ENCODE data around the gene POLR2B.
"Not testable (repeated sequence)": the region's sequence is repeated elsewhere in the genome, so short reads cannot be mapped to it uniquely, and the experiment has no call there.

POLR2B gene

DNA sequence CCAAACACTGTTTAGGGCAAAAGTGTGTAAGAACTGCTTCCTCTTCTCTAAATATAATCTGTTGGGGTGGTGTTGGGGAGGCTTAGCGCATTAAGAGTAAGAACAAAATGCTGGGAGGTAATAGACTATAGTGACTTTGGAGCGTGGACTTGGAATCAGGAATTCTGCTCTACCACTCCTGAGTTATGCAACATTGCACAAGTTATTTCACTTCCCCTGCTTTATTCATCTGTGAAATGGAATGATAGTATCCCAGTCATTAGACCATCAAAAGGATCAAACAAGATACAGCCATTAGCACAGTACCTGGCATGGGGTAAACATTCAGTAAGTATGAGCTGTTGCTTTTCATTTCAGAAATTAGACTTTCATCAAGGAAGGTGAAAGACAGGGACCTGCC lies 72.8 kb downstream of the POLR2B start:
- Mint-ChIP-seq H3K4me3 (no peak overlapping the region), H3K27ac (no peak overlapping the region), H3K9me3 (no peaks in the 10 kb centered on the region), H3K36me3 (ENCODE audit: low read depth) (no peaks in the 10 kb centered on the region), H3K27me3 (ENCODE audit: low read depth) (peaks cover 14% of the 10 kb centered on the region), H3K4me1 (ENCODE audit: low read depth) (no peaks in the 10 kb centered on the region)

DNA sequence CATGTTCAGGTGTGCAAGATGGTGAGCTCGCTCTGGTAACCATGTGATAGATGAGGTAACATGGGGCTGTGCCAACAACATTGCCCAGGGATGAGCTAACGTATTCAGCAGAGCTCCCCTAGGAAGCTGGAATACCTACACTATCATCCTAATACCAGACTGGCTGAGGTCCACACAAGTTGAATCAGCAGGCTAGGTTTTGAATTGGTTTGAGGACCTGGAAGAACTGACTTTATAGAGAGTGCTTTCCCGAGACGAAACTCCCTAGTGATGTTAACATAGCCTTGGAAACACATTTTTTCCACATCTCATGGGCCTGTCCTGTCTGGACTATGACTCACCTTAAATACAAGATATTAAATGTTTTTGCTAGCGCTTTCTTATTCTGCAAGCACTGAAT lies 74.8 kb downstream of the POLR2B start:
- H3K9me3 Mint-ChIP-seq: no peaks in the 10 kb centered on the region
- no peaks in the 10 kb centered on the region for H3K36me3 Mint-ChIP-seq (ENCODE audit: low read depth)
- no peak overlapping the region for H3K27ac Mint-ChIP-seq
- H3K27me3 Mint-ChIP-seq (ENCODE audit: low read depth): peaks cover 20% of the 10 kb centered on the region
- no peaks in the 10 kb centered on the region for H3K4me1 Mint-ChIP-seq (ENCODE audit: low read depth)
- H3K4me3 Mint-ChIP-seq: no peak overlapping the region

DNA sequence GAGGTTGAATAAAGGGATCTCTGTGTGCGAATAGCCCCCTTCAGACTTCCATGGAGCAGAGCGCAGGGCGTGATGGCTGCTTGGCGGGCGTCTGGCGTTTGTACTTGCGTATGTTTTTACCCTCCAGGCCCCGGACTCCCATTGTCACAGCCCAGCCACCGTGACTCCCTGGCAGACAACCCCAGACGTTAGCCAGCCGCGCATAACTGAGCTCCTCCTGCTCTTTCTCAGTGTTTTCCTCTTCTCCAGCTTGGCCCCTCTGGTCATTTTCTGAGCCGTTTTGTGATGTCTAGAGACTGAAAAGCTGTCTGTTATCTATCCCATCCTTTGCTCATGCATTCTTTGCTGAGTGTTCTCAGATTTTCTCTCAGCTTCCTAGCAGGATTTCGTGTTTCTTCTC lies 77.2 kb downstream of the POLR2B start:
- Mint-ChIP-seq H3K27ac (no peak overlapping the region), H3K4me3 (no peak overlapping the region), H3K9me3 (no peaks in the 10 kb centered on the region), H3K36me3 (ENCODE audit: low read depth) (no peaks in the 10 kb centered on the region), H3K4me1 (ENCODE audit: low read depth) (no peaks in the 10 kb centered on the region), H3K27me3 (ENCODE audit: low read depth) (peaks cover 19% of the 10 kb centered on the region)

DNA sequence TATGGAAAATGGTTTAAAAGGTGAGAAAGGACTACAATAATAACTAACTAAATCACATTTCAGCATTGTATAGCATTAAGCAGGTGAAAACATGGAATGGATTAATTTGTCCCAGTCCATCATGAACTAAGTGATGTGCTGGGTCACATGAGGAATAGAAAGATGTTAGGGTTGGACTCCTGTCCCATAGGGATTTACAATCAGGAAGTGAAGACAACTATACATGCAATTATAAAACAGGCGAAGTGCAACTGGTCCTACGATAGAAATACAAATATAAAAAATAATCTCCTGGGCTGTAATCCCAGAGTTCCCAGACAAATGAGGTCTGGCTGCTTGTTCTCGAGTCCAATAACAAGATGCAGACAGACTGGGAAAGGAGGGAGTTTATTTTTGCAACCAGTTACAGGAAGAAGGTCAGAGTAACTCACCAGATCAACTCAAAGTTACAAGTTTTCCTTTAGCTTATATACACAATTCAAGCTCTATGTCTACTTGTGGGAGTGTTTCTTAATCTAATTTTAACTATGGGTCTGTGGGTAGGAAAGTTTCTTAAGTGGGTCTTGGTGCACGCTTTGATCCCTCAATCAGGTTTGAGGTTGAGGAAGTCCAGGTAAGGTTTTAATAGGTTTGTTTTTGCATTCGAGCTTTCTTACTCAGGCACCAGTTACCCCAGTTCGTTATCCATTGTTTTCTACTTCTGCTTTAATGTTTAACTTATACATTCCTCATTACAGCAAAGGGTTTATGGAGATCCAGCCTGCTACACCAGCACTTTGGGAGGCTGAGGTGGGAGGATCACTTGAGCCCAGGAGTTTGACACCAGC lies 81.4 kb downstream of the POLR2B start:
- Mint-ChIP-seq H3K27ac (no peak overlapping the region), H3K4me1 (ENCODE audit: low read depth) (no peaks in the 10 kb centered on the region), H3K36me3 (ENCODE audit: low read depth) (no peaks in the 10 kb centered on the region), H3K4me3 (no peak overlapping the region), H3K27me3 (ENCODE audit: low read depth) (peaks cover 21% of the 10 kb centered on the region), H3K9me3 (no peaks in the 10 kb centered on the region)

DNA sequence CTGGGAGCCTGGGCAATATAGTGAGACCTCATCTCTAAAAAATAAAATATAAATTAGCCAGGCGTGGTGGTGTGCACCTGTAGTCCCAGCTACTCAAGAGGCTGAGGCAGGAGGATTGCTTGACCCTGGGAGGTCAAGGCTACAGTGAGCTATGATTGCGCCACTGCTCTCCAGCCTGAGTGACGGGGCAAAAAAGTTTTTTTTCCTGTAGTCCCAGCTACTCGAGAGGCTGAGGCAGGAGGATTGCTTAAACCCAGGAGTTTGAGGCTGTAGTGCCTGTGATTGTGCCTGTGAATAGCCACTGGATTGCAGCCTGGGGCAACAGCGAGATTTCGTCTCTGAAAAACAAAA lies 82.0 kb downstream of the POLR2B start:
- H3K4me1 Mint-ChIP-seq (ENCODE audit: low read depth); H3K36me3 Mint-ChIP-seq (ENCODE audit: low read depth); H3K27ac Mint-ChIP-seq; H3K9me3 Mint-ChIP-seq; H3K4me3 Mint-ChIP-seq: not testable (repeated sequence)
- peaks cover 21% of the 10 kb centered on the region for H3K27me3 Mint-ChIP-seq (ENCODE audit: low read depth)

DNA sequence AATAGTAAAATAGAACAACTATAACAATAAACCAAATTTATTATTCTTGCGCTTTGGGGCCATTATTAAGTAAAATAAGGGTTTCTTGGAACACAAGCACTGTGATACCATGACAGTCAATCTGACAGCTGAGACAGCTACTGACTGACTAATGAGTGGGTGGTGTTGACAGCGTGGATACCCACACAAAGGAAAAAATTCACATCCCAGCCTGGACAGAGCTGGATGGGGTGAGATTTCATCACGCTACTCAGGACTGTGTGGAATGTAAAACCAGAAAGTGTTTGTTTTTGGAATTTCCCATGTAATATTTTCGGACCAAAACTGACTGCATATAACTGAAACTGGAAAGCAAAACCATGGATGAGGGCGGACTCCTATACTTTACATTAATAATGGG lies 82.7 kb downstream of the POLR2B start:
- Mint-ChIP-seq H3K9me3 (no peaks in the 10 kb centered on the region), H3K36me3 (ENCODE audit: low read depth) (no peaks in the 10 kb centered on the region), H3K4me3 (no peak overlapping the region), H3K27me3 (ENCODE audit: low read depth) (peaks cover 18% of the 10 kb centered on the region), H3K4me1 (ENCODE audit: low read depth) (no peaks in the 10 kb centered on the region), H3K27ac (no peak overlapping the region)

DNA sequence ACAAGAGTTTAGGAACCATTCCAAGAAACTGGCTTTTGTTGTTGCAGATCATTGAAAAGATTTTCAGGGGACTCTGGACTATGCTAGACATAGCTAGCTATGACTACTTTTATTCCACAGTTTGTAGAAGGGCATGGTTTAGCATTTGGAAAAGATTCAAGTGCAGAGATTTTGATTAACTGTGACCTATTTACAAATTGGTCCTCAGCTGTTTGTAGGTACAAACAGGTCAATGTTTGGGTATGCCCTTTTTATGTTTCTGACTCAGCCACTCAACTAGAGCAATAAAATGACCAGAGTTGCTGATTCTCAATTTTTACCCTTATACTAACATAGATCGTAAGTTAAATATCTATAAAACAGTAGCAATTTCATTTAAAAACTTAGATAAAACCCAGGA lies 84.8 kb downstream of the POLR2B start:
- H3K27me3 Mint-ChIP-seq (ENCODE audit: low read depth): peaks cover 11% of the 10 kb centered on the region

DNA sequence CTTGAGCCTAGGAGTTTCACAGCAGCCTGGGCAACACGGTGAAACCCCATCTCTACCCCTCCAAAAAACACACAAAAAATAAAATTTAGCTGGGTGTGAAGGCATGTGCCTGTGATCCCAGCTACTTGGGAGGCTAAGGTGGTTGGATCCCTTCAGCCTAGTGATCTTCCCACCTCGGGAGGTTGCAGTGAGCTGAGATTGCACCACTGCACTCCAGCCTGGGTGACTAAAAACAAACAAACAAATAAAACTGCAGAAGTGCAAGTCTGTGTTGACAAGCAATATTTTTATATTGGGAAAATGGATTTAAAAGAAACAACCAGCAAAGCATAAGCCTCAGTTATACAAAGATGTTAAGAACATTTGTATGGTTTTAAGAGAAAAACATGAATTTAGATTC lies 85.4 kb downstream of the POLR2B start:
- no peaks in the 10 kb centered on the region for H3K36me3 Mint-ChIP-seq (ENCODE audit: low read depth)
- H3K9me3 Mint-ChIP-seq: no peaks in the 10 kb centered on the region
- peaks cover 7% of the 10 kb centered on the region for H3K27me3 Mint-ChIP-seq (ENCODE audit: low read depth)
- no peak overlapping the region for H3K27ac Mint-ChIP-seq
- no peaks in the 10 kb centered on the region for H3K4me1 Mint-ChIP-seq (ENCODE audit: low read depth)
- H3K4me3 Mint-ChIP-seq: no peak overlapping the region

More for the DNA sequence above, 84.8 kb downstream of the POLR2B start:
- Mint-ChIP-seq H3K4me1 (ENCODE audit: low read depth) (no peaks in the 10 kb centered on the region), H3K27ac (no peak overlapping the region), H3K4me3 (no peak overlapping the region), H3K36me3 (ENCODE audit: low read depth) (no peaks in the 10 kb centered on the region), H3K9me3 (no peaks in the 10 kb centered on the region)

DNA sequence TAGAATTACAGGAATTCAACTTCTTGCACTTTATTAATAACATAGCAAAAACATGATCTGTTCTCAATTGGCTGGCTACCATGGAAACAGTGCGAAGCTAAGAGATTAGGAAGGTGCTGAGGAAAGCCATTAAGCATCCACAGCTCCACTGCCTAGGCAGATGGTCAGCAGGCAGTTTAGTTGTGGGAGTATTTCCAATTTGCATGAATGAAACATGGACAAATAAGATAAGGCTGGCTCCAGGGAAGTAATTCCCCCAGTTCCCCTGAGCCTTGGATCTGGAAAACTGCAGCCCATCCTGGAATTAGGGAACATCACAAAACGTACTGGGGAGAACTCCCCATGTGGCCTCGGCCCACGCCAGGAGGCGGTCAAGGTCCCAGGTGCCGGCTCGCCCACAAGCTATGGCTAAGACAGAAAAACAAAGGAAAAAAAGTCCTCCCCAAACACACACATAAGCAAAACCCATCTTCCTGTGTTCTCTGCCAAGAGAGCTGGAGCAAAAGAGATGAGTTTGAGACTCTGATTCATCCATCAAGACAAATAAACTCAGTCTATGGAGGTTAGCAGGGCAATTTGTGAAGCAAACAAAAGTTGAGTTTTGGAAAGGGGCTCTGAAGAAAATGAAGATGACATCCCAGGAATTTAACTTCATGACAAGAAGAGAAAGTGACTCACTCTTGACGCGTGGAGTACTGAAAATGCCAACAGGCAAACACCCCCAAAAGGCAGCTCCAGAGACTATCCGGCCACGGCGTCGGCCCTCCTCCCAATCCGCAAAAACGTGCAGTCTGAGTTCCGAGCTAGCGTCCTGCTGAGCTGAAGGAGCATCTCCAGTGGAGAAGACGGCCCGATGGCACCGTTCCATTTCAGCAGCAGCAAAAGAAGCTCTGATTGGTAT lies 86.4 kb downstream of the POLR2B start:
- Mint-ChIP-seq H3K4me3 (no peak overlapping the region), H3K27ac (no peak overlapping the region), H3K9me3 (no peaks in the 10 kb centered on the region), H3K27me3 (ENCODE audit: low read depth) (peaks cover 7% of the 10 kb centered on the region), H3K36me3 (ENCODE audit: low read depth) (no peaks in the 10 kb centered on the region), H3K4me1 (ENCODE audit: low read depth) (no peaks in the 10 kb centered on the region)

DNA sequence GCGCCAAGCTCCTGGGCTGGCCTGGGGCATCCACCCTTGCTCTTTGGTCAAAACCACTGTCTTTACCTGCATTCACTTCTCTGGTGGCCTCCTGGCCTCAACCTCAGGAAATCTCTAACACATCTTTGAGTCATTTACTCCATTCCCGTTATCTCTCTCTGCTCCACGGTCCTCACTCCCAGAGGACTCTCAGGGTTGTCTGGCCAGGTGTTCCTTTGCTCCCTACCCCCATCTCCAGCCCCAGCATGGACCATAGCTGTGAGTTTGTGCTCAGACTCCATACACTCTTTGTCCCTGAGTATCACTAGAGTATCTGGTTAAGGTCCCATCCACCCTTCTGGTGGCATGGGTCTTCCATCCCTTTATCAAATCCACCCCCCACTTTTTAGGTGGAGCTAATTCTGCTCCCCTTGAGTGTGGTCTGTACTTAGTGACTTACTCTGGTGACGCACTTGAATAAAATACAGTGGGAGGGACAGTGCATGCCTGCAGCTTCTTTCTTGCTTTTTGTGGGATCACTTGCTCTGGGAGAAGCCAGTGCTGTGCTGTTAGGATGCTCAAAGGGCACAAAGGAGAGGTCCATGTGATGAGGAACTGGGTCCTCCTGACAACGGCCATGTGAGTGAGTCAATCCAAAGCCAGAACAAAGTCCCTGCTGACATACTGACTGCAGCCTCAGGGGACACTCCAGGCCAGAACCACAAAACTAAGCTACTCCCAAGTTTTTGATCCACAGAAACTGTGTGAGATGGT lies 87.2 kb downstream of the POLR2B start:
- Mint-ChIP-seq H3K36me3 (ENCODE audit: low read depth) (no peaks in the 10 kb centered on the region), H3K9me3 (no peaks in the 10 kb centered on the region), H3K4me1 (ENCODE audit: low read depth) (no peaks in the 10 kb centered on the region), H3K27ac (no peak overlapping the region), H3K27me3 (ENCODE audit: low read depth) (peaks cover 7% of the 10 kb centered on the region), H3K4me3 (no peak overlapping the region)

DNA sequence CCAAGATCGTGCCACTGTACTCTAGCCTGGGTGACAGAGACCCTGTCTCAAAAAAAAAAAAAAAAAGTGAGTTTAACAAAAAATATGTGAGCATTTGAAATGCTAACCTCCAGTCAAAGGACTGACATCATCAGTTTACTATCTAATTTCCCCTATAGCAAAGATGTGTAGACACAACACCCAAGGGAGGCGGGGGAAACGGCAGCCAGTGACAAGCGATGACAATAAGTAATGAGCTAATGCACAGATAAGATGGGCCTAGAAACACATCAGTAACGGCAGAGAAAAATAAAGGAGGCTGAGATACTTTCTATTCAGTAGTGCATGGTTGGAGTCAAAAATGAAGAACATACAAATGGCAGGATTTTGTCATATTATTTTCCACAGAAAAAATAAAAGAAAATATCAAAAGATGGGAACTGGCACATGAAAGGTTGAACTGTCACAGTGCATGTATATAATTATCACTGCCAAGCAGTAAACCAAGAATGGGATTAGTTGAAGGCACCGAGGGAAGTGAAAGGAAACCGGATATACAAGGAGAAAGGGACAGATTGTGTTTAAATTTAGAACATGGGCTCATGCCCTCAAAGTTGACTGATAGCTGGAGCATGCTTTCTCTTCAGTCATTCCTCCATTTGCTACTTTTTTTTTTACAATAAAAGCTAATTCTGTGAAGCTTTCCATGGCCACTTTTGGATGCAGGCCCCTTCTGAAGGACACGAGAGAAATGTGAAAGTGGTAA lies 89.7 kb downstream of the POLR2B start:
- no peak overlapping the region for H3K4me3 Mint-ChIP-seq
- no peaks in the 10 kb centered on the region for H3K36me3 Mint-ChIP-seq (ENCODE audit: low read depth)
- H3K9me3 Mint-ChIP-seq: no peaks in the 10 kb centered on the region
- no peaks in the 10 kb centered on the region for H3K4me1 Mint-ChIP-seq (ENCODE audit: low read depth)
- H3K27ac Mint-ChIP-seq: no peak overlapping the region
- H3K27me3 Mint-ChIP-seq (ENCODE audit: low read depth): no peaks in the 10 kb centered on the region

DNA sequence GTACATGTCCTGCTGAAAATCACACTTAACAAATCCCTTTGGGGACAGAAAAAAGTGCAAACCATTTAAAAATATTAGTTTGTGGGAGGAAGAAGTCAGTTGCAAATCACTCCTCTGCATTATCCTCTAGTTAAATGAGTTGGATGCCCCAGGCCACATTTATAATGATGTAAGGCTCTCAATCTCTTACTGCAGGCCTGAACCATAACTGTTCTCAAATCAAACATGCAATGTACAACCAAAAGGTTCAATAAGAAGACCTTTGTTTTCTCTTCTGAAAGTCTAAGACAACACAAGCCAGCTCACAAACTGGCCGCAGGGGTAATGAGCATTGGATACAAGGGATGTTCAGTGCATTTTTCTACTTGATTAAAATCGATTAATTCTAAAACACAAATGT lies 91.8 kb downstream of the POLR2B start:
- Mint-ChIP-seq H3K27ac (no peak overlapping the region), H3K9me3 (no peaks in the 10 kb centered on the region)

DNA sequence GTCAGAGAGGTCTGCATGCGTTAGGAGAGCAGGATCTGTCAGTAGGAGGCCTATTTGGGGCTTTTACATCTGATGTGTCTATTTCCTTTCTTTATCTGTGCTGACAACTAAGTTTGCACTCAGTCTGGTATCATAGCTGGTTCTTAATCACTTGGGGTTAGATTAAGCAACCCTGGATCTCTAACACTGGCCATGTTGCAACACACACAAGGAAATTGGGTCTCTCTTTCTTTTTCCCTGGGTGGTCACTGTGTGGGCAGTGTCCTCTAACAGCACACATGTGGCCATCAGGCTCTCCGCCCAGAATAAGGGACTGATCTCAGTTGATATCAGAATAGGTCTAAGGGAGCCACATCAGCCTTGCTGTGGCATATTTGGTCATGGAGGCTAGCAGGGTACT lies 92.6 kb downstream of the POLR2B start:
- Mint-ChIP-seq H3K4me1 (ENCODE audit: low read depth) (no peaks in the 10 kb centered on the region), H3K9me3 (no peaks in the 10 kb centered on the region), H3K27ac (no peak overlapping the region), H3K36me3 (ENCODE audit: low read depth) (no peaks in the 10 kb centered on the region), H3K27me3 (ENCODE audit: low read depth) (peaks cover 1% of the 10 kb centered on the region), H3K4me3 (no peak overlapping the region)

More for the DNA sequence above, 91.8 kb downstream of the POLR2B start:
- Mint-ChIP-seq H3K36me3 (ENCODE audit: low read depth) (no peaks in the 10 kb centered on the region), H3K4me1 (ENCODE audit: low read depth) (no peaks in the 10 kb centered on the region), H3K27me3 (ENCODE audit: low read depth) (no peaks in the 10 kb centered on the region), H3K4me3 (no peak overlapping the region)

DNA sequence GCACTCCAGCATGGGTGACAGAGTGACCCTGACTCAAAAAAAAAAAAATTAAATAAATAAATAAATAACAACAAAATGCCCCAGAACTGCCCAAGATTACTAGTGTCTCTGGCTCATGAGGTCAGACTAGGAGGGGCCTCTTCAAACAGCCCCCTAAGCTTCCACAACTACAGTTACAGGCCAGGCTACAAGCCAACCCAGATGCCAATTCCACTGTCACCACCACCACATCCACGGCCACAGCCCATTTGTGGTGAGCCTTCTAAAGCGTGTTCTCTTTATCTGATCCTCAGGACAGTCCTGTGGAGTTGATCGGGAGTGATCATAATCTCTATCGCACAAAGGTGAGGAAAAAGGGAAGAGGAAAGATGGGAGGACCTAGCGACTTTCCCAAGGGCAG lies 94.9 kb downstream of the POLR2B start:
- Mint-ChIP-seq H3K36me3 (ENCODE audit: low read depth) (no peaks in the 10 kb centered on the region), H3K9me3 (no peaks in the 10 kb centered on the region), H3K4me1 (ENCODE audit: low read depth) (no peaks in the 10 kb centered on the region), H3K27ac (no peak overlapping the region), H3K4me3 (no peak overlapping the region), H3K27me3 (ENCODE audit: low read depth) (peaks cover 3% of the 10 kb centered on the region)
